HepG2 (cell line): ENCODE data around the gene ZP2. TPM values are rescaled to one million over a fixed set of nuclear protein-coding genes. Genes with fewer than 3 reads are reported as not detected.

Source experiments
- WIZ ChIP-seq: sonication (generic); formaldehyde crosslinking; IDR thresholded peaks from 2 replicates; pipeline ENCODE4 v1.5.1; 2020; ENCODE audit warnings: mild to moderate bottlenecking, missing genetic modification reagents
- ZMYM3 ChIP-seq: sonication (generic); formaldehyde crosslinking; IDR thresholded peaks from 2 replicates; pipeline ENCODE4 v1.5.1; 2020; ENCODE audit warnings: mild to moderate bottlenecking, missing genetic modification reagents
- ZNF160 ChIP-seq: sonication (generic); formaldehyde crosslinking; IDR thresholded peaks from 2 replicates; pipeline ENCODE4 v1.8.0; 2022; ENCODE audit warnings: mild to moderate bottlenecking, inconsistent platforms, missing genetic modification reagents
- ZNF274 ChIP-seq: sonication (generic); formaldehyde crosslinking; IDR thresholded peaks from 2 replicates; pipeline ENCODE4 v1.5.1; 2020; ENCODE audit warnings: mild to moderate bottlenecking, missing genetic modification reagents
- ZNF790 ChIP-seq: sonication (generic); formaldehyde crosslinking; IDR thresholded peaks from 2 replicates; pipeline ENCODE4 v1.8.0; 2022; ENCODE audit warnings: missing genetic modification reagents, mild to moderate bottlenecking, borderline replicate concordance
- polyA plus RNA-seq, 8 experiments: library from polyadenylated mRNA; depleted of rRNA in 3 of 8; stranded (reverse) in 7 of 8; unstranded in 1 of 8; fragments of >200 nt; fragmentation: Illumina TruSeq in 4 of 8; extraction: Trizol in 4 of 8; gene quantifications; 2 replicates each; pipeline versions ENCODE4 v1.2.1 to v1.2.3, GENCODE V29; 2011 to 2016; ENCODE audit warnings: low read depth in 4 of 8, missing spikeins in 1 of 8, mixed read lengths in 1 of 8; ENCODE audit not compliant: insufficient read depth in 1 of 8
- total RNA-seq, 5 experiments: library from RNA; depleted of rRNA; stranded (reverse); fragments of >200 nt; fragmentation: Illumina TruSeq; extraction: Trizol; gene quantifications; 2 replicates each; pipeline ENCODE4 v1.2.3, GENCODE V29; 2016; ENCODE audit warnings: low read depth in 1 of 5
- TF ChIP-seq, protein P1 (sequence below): sonication (generic); formaldehyde crosslinking; IDR thresholded peaks from 2 replicates; pipeline ENCODE4 v1.5.0; 2020; ENCODE audit warnings: mild to moderate bottlenecking, missing genetic modification reagents
- TF ChIP-seq, protein P2 (sequence below): sonication (generic); formaldehyde crosslinking; IDR thresholded peaks from 2 replicates; pipeline ENCODE4 v1.4.0; 2020; ENCODE audit warnings: missing genetic modification reagents, borderline replicate concordance
- TF ChIP-seq, protein P3 (sequence below): sonication (generic); formaldehyde crosslinking; IDR thresholded peaks from 2 replicates; pipeline ENCODE4 v1.4.0; 2020; ENCODE audit warnings: mild to moderate bottlenecking, missing genetic modification reagents, borderline replicate concordance

The ZP2 gene
- total and polyA plus RNA-seq, 2 of the 13 experiments (the other 11 are each of a cell fraction or from before 2014, with no cell fraction given): not detected

DNA sequence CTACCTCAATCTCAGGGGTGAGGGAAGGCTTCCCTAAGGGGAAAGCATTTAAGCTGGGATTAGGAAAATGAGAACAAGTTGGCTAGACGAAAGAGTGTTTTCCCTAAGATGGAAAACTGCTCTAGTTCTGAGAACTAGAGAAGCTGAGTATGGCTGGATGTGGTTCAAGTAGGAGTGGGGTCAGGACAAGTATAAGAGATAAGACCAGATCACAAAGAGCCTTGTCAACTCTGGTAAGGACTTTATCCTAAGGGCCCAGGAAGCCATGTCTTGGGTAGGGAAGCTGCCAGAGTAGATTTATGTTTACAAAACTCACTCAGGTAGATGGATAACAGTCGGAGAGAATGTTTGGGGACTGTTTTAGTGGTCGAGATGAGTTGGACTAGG lies 23.8 kb upstream of the ZP2 start (continued):
- no peak for TF ChIP-seq ZNF790
- TF ChIP-seq, protein P1, sequence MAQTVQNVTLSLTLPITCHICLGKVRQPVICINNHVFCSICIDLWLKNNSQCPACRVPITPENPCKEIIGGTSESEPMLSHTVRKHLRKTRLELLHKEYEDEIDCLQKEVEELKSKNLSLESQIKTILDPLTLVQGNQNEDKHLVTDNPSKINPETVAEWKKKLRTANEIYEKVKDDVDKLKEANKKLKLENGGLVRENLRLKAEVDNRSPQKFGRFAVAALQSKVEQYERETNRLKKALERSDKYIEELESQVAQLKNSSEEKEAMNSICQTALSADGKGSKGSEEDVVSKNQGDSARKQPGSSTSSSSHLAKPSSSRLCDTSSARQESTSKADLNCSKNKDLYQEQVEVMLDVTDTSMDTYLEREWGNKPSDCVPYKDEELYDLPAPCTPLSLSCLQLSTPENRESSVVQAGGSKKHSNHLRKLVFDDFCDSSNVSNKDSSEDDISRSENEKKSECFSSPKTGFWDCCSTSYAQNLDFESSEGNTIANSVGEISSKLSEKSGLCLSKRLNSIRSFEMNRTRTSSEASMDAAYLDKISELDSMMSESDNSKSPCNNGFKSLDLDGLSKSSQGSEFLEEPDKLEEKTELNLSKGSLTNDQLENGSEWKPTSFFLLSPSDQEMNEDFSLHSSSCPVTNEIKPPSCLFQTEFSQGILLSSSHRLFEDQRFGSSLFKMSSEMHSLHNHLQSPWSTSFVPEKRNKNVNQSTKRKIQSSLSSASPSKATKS (CRISPR knock-in tag): no peak
- 0 out of 2 replicates have a peak, but pooled peaks have one; percentile 23 for TF ChIP-seq ZMYM3 (CRISPR knock-in tag)
- TF ChIP-seq, protein P2, sequence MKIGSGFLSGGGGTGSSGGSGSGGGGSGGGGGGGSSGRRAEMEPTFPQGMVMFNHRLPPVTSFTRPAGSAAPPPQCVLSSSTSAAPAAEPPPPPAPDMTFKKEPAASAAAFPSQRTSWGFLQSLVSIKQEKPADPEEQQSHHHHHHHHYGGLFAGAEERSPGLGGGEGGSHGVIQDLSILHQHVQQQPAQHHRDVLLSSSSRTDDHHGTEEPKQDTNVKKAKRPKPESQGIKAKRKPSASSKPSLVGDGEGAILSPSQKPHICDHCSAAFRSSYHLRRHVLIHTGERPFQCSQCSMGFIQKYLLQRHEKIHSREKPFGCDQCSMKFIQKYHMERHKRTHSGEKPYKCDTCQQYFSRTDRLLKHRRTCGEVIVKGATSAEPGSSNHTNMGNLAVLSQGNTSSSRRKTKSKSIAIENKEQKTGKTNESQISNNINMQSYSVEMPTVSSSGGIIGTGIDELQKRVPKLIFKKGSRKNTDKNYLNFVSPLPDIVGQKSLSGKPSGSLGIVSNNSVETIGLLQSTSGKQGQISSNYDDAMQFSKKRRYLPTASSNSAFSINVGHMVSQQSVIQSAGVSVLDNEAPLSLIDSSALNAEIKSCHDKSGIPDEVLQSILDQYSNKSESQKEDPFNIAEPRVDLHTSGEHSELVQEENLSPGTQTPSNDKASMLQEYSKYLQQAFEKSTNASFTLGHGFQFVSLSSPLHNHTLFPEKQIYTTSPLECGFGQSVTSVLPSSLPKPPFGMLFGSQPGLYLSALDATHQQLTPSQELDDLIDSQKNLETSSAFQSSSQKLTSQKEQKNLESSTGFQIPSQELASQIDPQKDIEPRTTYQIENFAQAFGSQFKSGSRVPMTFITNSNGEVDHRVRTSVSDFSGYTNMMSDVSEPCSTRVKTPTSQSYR (CRISPR knock-in tag): no peak
- no peak for TF ChIP-seq WIZ
- TF ChIP-seq, protein P3, sequence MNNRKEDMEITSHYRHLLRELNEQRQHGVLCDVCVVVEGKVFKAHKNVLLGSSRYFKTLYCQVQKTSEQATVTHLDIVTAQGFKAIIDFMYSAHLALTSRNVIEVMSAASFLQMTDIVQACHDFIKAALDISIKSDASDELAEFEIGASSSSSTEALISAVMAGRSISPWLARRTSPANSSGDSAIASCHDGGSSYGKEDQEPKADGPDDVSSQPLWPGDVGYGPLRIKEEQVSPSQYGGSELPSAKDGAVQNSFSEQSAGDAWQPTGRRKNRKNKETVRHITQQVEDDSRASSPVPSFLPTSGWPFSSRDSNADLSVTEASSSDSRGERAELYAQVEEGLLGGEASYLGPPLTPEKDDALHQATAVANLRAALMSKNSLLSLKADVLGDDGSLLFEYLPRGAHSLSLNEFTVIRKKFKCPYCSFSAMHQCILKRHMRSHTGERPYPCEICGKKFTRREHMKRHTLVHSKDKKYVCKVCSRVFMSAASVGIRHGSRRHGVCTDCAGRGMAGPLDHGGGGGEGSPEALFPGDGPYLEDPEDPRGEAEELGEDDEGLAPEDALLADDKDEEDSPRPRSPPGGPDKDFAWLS: no peak
- TF ChIP-seq ZNF274 (CRISPR knock-in tag): 0 out of 2 replicates have a peak, but pooled peaks have one; percentile 9
- no peak for TF ChIP-seq ZNF160 (CRISPR knock-in tag)
